Measurements from ENCODE around the gene ZBTB16. TPM values are rescaled to one million over a fixed set of nuclear protein-coding genes. Genes with fewer than 3 reads are reported as not detected.

The ZBTB16 gene
- polyA plus RNA-seq, 1 donor from 2014 or later, result 0.45 TPM

DNA sequence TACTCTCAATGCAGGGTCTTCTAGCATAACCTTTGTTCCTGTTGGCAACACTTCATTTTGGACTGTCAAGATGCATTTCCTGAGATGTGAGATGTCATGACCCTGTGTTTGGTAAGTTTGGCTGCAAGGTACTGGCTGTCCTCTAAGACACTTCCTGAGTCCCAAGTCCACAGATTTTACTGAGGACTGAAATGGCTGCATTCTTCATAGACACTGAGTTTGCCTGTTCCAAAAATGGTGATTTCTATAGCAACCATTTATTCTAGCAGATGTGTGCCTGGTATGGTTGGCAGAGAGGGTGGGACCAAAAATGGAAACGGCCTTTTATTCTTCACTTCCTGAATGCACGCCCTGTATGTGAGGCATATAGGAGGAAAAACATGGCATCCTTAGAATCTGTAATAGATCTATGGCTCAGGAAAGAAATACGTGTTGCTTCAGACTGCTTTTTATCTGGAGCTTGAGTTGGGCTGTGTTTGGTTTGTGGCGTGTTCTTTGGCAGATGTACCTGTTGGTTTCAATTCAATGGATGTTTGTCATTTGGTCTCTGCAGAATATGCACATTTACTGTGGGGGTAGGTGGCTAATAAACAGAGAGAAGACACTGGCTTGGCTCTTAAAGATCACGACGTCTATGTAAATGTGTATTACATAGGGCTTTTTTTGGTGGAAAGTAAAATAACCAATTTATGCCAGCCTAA lies 62.4 kb downstream of the ZBTB16 start:
- Histone ChIP-seq H3F3A (ENCODE audit: insufficient read depth, low read length, poor library complexity, severe bottlenecking) (no peaks in the 10 kb centered on the region), H3K4me3 (ENCODE audit: low read length) (no peak overlapping the region), H3K27me3 (ENCODE audit: insufficient read depth, low read depth, low read length) (no peaks in the 10 kb centered on the region), H3K36me3 (ENCODE audit: insufficient read depth, low read length) (no peaks in the 10 kb centered on the region), H3K79me2 (replicated peaks; ENCODE audit: insufficient read depth, low read length) (peaks cover 13% of the 10 kb centered on the region), H3K9me2 (ENCODE audit: insufficient read depth, low read length) (no peaks in the 10 kb centered on the region), H4K20me1 (ENCODE audit: insufficient read depth) (no peaks in the 10 kb centered on the region), H3K9ac (ENCODE audit: low read length) (no peak overlapping the region), H2AFZ (ENCODE audit: low read depth, low read length) (no peak overlapping the region), H3K9me3 (ENCODE audit: low read length) (no peaks in the 10 kb centered on the region), H3K4me2 (ENCODE audit: low read length) (no peak overlapping the region), H3K27ac (ENCODE audit: low read length) (no peak overlapping the region)
- no peak for TF ChIP-seq SMC3 (conservative IDR thresholded peaks at IDR 0.05; ENCODE audit: poor library complexity)
- no peak for TF ChIP-seq POLR2AphosphoS5 (IDR thresholded peaks at IDR 0.05)
- no peak for TF ChIP-seq EP300 (conservative IDR thresholded peaks at IDR 0.05; ENCODE audit: poor library complexity, severe bottlenecking)
- TF ChIP-seq, protein P1, sequence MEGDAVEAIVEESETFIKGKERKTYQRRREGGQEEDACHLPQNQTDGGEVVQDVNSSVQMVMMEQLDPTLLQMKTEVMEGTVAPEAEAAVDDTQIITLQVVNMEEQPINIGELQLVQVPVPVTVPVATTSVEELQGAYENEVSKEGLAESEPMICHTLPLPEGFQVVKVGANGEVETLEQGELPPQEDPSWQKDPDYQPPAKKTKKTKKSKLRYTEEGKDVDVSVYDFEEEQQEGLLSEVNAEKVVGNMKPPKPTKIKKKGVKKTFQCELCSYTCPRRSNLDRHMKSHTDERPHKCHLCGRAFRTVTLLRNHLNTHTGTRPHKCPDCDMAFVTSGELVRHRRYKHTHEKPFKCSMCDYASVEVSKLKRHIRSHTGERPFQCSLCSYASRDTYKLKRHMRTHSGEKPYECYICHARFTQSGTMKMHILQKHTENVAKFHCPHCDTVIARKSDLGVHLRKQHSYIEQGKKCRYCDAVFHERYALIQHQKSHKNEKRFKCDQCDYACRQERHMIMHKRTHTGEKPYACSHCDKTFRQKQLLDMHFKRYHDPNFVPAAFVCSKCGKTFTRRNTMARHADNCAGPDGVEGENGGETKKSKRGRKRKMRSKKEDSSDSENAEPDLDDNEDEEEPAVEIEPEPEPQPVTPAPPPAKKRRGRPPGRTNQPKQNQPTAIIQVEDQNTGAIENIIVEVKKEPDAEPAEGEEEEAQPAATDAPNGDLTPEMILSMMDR (IDR thresholded peaks at IDR 0.05; ENCODE audit: poor library complexity, severe bottlenecking), result no peak
- no peak for TF ChIP-seq RAD21 (conservative IDR thresholded peaks at IDR 0.05)
- TF ChIP-seq, protein P2, sequence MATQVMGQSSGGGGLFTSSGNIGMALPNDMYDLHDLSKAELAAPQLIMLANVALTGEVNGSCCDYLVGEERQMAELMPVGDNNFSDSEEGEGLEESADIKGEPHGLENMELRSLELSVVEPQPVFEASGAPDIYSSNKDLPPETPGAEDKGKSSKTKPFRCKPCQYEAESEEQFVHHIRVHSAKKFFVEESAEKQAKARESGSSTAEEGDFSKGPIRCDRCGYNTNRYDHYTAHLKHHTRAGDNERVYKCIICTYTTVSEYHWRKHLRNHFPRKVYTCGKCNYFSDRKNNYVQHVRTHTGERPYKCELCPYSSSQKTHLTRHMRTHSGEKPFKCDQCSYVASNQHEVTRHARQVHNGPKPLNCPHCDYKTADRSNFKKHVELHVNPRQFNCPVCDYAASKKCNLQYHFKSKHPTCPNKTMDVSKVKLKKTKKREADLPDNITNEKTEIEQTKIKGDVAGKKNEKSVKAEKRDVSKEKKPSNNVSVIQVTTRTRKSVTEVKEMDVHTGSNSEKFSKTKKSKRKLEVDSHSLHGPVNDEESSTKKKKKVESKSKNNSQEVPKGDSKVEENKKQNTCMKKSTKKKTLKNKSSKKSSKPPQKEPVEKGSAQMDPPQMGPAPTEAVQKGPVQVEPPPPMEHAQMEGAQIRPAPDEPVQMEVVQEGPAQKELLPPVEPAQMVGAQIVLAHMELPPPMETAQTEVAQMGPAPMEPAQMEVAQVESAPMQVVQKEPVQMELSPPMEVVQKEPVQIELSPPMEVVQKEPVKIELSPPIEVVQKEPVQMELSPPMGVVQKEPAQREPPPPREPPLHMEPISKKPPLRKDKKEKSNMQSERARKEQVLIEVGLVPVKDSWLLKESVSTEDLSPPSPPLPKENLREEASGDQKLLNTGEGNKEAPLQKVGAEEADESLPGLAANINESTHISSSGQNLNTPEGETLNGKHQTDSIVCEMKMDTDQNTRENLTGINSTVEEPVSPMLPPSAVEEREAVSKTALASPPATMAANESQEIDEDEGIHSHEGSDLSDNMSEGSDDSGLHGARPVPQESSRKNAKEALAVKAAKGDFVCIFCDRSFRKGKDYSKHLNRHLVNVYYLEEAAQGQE (IDR thresholded peaks at IDR 0.05; ENCODE audit: borderline replicate concordance), result no peak
- TF ChIP-seq EZH2 (IDR thresholded peaks at IDR 0.05; ENCODE audit: borderline replicate concordance, insufficient read depth, low read length, poor library complexity, severe bottlenecking), result no peak
- TF ChIP-seq TAF1 (IDR thresholded peaks at IDR 0.05; ENCODE audit: low read depth), result no peak
- TF ChIP-seq MXI1 (conservative IDR thresholded peaks at IDR 0.05; ENCODE audit: poor library complexity, severe bottlenecking), result no peak

DNA sequence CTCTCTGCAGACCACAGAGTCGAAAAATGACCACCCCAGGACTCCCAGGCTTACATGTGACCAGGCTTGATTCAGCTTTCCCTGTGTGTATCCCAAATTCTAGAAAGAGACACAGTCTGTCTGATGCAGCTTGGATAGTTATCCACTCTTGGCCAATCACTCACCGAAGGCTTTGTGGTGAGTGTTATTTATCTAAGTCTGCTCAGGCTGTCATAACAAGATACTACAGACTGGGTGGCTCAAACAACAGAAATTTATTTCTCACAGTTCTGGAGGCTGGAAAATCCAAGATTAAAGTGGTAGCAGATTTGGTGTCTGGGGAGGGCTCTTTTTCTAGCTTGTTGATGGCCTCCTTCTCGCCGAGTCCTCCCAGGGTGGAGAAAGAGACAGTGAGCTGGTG lies 63.2 kb downstream of the ZBTB16 start:
- H3K4me2 ChIP-seq (ENCODE audit: low read length), result no peak overlapping the region
- H3K27ac ChIP-seq (ENCODE audit: low read length), result no peak overlapping the region
- no peaks in the 10 kb centered on the region for H3K27me3 ChIP-seq (ENCODE audit: insufficient read depth, low read depth, low read length)
- H3K9ac ChIP-seq (ENCODE audit: low read length), result no peak overlapping the region
- no peaks in the 10 kb centered on the region for H4K20me1 ChIP-seq (ENCODE audit: insufficient read depth)
- no peaks in the 10 kb centered on the region for H3K36me3 ChIP-seq (ENCODE audit: insufficient read depth, low read length)
- no peak overlapping the region for H2AFZ ChIP-seq (ENCODE audit: low read depth, low read length)
- no peaks in the 10 kb centered on the region for H3F3A ChIP-seq (ENCODE audit: insufficient read depth, low read length, poor library complexity, severe bottlenecking)
- no peaks in the 10 kb centered on the region for H3K9me2 ChIP-seq (ENCODE audit: insufficient read depth, low read length)
- TF ChIP-seq MXI1 (conservative IDR thresholded peaks at IDR 0.05; ENCODE audit: poor library complexity, severe bottlenecking), result no peak
- TF ChIP-seq TAF1 (IDR thresholded peaks at IDR 0.05; ENCODE audit: low read depth), result no peak
- no peak for TF ChIP-seq EP300 (conservative IDR thresholded peaks at IDR 0.05; ENCODE audit: poor library complexity, severe bottlenecking)
- TF ChIP-seq EZH2 (IDR thresholded peaks at IDR 0.05; ENCODE audit: borderline replicate concordance, insufficient read depth, low read length, poor library complexity, severe bottlenecking), result no peak
- TF ChIP-seq RAD21 (conservative IDR thresholded peaks at IDR 0.05), result no peak
- TF ChIP-seq, protein P1 (IDR thresholded peaks at IDR 0.05; ENCODE audit: poor library complexity, severe bottlenecking), result no peak
- peaks cover 13% of the 10 kb centered on the region for H3K79me2 ChIP-seq (replicated peaks; ENCODE audit: insufficient read depth, low read length)
- H3K9me3 ChIP-seq (ENCODE audit: low read length), result no peaks in the 10 kb centered on the region
- H3K4me3 ChIP-seq (ENCODE audit: low read length), result no peak overlapping the region
